HG03097 (cell line): ENCODE measurements around the gene WDR35.
"Not testable (repeated sequence)": the region's sequence is repeated elsewhere in the genome, so short reads cannot be mapped to it uniquely, and the experiment has no call there.

ENCODE experiments used
- ATAC-seq: cut with Tn5 transposase; IDR thresholded peaks from one replicate; pipeline ENCODE4 v1.9.1; 2021; ENCODE audit not compliant: unreplicated experiment, low FRiP score

WDR35 gene

DNA sequence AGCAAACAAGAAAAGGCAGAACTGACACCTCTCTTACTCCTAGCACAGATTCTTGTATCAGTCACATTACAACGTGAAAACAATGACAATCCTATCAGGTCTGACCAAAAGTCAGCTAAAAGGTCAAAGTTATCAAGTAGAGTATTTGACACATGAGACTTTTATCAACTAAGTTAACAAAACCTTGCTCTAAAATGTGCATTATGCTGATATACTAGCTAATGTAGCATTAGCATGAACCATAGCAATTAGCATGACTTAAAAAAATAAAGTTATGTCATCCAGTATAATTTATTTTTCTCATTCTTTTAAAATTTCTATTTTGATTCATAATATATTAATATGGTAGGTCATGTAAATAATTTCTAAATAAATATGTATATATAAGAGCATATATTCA, 46.7 kb downstream of the WDR35 start:
- no peak for ATAC-seq

DNA sequence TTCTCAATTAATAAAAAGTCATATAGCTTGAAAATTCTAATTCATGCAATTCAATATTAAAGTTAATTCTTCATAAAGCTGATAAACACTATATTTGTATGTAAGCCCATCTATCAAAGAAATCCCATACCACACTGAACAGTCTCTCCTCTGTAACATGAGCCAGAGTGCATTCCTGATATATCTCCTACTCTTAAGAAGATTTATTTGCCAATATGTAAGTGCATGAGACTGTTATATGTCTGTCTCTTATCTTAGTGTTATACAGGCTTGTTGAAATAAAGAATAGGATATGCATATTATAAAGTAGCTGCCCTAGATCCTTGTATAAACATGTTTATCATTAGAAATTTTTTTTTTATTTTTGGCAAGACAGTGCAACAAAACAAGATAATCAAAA, 47.7 kb downstream of the WDR35 start:
- ATAC-seq: no peak

DNA sequence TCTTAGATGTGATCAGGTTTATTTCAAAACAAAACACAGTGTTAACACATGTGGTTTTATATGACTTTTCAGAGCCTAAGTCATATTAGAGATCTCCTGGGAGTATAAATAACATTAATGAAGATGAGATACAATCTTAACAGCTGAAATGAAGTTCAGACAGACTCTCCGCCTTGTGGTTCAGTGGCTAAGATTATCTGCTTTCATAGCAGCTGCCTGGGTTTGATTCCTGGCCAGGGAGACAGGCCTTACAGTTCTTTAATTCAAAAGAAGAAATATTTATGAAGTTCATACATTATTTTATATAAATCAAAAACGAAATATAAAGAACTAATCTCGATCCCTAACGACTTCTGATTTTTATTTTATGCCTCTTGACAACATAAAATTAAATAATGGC, 52.9 kb downstream of the WDR35 start:
- ATAC-seq: no peak

DNA sequence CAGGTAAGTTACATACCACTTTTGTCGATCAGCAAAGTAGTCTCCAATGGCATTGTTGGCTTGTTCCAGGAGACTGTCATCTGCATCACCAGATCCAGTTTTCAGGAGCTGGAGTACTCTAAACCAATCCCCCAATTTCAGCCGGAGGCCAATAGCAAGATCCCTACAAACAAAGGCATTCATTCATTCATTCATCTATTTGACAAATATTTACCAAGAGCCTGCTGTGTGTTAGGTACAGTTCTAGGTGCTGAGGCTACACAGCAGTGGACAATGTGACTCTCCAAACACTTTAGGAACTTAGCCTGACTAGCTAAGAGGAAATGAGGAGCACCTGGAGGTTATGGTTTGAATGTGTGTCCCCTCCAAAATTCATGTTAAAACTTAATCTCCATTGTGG, 53.7 kb downstream of the WDR35 start:
- no peak for ATAC-seq

DNA sequence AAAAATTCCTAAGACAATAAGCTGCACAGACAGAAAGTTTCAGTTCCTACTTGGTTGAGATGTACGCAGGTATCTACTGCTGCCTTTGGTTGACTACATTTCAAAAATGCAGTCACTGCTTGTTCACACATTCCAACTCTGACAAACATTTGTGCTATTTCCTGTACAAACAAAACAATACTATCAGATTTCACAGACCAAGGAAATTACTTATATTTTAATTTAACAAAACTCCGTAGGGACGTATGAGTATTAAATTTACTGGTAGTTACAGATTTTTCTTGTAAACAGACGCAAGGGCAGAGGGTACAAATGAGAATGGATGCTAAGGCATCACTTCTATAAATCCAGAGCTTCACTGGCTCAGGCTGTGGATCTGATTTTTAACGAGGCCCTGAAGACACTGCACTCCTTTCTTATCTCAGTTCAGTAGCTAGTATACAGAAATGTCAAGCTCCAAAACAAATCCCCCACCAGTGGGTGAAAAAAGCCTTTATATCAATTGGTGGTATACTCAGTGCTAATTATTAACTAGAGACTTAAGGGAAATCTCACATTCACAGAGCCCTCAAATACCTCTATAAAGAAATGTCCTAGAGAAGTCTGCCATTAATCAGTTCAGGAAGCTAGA, 56.4 kb downstream of the WDR35 start:
- peak; percentile 76 for ATAC-seq

DNA sequence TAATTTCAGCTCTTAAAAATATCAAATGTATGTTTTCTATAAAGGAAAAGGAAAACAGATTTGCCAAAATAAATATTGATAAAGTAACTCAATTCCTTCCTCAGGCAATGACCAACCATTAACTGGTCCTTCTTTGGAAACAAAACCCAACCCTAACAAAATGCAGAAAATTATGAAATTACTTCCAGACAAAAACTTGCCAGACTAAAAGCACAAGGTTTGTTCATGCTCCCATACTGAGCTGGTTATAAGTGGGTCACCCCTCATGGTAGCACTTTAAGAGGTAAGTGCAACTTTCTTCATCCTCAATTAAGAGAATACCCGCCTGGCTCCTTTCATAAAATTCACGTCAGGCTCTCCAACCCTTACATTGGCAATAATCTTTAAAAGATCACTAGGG, 57.0 kb downstream of the WDR35 start:
- ATAC-seq: peak; percentile 22

DNA sequence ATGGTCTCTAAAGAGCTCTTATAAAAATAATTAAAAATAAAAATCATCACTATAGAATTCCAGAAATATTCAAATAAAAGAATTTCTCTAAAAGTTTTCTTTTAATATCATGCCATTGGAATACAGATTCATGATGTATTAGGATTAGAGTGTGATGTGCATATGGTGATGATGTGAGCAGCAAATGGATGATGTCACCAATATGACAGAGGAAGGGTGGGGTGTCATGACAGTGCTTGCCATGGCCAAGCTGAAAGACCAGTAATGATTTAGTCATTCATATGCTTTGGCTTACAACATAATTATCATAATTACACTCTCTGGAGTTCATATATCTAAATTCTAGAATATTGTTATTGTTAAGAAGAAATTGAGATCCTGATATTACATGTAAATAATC, 60.7 kb downstream of the WDR35 start:
- no peak for ATAC-seq

DNA sequence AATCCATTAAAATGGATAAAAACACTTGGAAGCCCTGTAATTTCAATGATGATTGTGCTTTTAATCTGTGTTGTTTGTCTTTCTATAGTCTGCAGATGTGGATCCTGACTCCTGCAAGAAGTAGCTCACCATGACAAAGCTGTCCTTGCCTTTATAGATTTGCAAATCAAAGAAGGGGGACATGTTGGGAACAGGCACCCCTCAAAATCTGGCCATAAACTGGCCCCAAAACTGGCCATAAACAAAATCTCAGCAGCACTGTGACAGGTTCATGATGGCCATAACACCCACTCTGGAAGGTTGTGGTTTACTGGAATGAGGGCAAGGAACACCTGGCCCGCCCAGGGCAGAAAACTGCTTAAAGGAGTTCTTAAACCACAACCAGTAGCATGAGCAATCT, 62.1 kb downstream of the WDR35 start:
- ATAC-seq: not testable (repeated sequence)

DNA sequence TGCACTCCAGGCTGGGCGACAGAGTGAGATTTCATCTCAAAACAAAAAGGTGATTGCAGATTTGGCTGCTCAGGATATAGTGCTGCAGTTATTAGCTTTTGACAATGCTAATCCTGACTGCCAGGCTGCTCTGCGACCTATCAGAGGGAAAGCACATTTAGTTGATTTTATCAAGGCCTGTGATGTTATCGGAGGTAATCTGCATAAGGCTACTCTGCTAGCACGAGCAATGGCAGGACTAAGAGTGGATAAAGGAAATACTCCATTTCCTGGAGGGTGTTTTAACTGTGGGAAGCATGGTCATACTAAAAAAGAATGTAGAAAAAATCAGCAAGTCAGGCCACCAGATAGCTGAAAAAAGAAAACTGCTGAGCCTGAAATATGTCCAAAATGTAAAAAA, 65.4 kb downstream of the WDR35 start:
- not testable (repeated sequence) for ATAC-seq

DNA sequence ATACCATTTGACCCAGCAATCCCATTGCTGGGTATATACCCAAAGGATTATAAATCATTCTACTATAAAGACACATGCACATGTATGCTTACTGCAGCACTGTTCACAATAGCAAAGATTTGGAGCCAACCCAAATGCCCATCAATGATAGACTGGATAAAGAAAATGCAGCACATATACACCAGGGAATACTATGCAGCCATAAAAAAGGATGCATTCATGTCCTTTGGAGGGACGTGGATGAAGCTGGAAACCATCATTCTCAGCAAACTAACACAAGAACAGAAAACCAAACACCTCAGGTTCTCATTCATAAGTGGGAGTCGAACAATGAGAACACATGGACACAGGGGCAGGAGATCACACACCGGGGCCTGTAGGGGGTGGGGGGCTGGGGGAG, 67.7 kb downstream of the WDR35 start:
- ATAC-seq: not testable (repeated sequence)

DNA sequence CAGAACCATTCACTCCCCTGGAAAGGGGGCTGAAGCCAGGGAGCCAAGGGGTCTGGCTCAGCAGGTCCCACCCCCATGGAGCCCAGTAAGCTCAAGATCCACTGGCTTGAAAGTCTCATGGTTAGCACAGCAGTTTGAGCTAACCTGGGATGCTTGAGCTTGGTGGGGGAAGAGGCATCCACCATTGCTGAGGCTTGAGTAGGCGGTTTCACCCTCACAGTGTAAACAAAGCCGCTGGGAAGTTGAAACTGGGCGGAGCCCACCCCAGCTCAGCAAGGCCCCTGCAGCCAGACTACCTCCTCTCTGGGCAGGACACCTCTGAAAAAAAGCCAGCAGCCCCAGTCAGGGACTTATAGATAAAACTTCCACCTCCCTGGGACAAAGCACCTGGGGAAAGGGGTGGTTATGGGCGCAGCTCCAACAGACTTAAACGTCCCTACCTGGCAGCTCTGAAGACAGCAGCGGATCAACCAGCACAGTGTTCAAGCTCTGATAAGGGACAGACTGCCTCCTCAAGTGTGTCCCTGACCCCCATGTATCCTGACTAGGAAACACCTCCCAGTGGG, 73.4 kb downstream of the WDR35 start:
- ATAC-seq: no peak

DNA sequence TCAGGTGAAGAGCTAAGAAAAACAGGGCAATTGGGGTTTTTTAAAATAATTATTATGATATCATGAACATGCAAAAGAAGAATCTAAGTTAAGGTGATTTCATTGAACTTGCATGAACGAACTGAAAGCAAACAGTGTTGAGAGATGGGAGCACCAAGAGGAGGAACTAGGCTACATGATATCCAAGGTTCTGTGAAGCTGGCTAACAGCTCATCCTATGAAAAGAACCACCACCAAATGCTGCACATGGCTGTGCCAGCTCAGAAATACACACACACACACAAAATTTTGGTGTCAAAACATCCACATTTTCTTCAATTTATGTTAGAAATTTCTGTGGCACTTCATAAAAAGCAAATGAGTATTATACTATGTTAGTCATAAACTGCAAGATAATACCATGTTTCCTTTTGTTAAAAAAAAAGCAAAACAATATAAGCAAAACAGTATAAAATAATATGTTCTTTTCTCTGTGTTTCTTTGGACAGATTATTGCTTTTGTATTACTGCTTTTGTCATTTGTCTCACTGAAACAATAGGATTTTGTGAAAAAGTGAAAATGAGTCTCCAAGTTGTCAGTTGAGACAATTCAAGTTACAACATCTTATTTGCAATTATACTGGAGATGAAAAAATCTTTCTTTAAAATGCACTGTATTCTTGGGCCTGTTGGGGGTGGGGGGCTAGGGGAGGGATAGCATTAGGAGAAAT, 75.5 kb downstream of the WDR35 start:
- ATAC-seq: no peak

DNA sequence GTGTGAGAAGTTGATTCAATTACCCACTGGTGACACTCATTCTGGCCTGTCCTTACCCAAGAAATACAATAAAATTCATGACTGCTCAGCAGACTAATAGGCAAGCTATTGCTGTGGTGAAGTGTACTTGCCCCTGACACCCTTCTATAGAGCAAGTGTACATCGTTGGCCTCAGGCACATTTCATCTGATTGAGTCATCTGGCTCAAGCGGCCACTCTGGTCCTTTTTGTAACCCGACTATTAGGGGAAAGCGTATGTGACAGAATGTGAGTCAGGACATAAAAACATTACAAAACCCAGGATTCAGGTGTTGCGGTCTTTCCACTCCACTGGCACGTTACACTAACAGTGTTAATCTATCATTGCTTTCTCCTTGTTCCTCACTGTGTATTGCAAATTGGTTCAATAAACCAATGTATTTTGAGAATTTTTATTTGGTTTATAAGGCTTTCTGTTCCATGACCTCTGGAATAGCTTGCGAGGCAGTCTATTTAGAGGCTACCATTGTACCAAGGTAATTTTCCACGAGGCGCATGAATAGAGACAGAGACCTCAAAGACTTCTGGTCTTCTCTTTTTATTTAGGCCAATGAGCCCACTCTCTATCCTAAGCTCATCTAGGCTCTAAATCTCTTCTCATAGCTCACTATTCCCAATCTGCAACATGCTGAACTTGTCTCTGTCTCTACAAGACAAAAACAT, 77.9 kb downstream of the WDR35 start:
- ATAC-seq: no peak

DNA sequence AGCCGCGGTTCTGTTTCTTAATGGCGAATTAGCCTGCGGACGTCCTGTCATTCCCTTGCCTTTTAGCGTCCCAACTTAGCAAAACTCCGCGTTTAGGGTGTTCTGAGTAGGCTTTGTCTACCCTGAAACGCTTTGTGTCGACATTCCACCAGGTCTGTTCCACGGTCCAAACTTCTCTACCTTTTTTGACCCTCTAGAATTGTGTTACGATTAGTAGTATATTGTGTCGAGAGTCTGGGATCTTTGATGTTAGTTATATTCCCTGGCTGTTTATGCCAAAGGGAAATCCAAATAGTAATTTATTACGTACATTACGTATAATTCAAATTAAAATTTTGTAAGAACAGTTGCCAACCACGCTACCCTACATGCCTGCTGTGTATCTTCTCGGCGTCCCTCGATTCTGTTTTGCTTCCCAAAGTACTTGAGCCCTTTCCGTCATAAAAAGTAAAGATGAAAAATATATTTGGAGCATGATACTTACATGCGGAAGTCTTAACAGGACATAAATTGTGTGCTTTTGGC, 87.6 kb downstream of the WDR35 start:
- no peak for ATAC-seq

DNA sequence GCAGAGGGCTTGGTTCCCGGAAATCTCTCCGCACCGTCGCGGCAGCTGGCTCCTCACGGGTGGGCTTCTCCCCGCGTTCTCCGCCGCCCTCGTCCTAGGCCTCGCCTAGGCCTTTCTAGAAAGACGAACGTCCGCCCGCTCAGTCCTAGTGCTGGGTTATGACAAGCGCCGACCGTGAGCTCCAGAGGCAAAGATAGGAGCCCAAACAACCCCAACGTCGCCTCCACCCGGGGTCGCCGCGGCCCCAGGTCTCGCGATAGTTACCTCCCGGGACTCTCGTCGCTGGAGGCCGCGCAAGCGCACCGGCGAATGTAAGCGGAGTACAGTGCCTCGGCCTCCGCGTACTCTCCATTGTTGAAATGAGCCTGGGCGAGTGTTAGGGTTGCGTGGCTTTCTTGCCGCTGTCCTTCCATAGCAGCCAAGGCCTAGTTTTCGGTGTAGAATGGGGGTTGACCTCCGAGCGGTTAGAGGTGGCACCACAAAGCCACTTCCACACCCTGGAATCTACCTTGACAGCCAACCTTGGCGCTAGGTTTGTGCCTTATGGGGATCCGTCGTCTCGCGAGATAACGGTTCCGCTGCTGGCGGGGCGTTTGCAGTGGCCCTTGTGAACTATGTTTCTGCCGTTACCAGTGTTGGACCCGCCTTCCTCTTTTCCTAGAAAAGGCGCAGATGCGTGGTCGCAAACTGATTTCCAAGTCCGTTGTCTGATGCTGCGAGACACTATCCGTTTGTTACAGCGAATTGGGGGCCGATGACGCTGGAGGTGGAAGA, 88.3 kb downstream of the WDR35 start, which contains the start of gene TTC32:
Gene TTC32 (minus strand): TSS at position 542 of the 774 bp plus-strand sequence. CDS start 129 bp downstream, at position 413.
- ATAC-seq: peak; percentile 89

DNA sequence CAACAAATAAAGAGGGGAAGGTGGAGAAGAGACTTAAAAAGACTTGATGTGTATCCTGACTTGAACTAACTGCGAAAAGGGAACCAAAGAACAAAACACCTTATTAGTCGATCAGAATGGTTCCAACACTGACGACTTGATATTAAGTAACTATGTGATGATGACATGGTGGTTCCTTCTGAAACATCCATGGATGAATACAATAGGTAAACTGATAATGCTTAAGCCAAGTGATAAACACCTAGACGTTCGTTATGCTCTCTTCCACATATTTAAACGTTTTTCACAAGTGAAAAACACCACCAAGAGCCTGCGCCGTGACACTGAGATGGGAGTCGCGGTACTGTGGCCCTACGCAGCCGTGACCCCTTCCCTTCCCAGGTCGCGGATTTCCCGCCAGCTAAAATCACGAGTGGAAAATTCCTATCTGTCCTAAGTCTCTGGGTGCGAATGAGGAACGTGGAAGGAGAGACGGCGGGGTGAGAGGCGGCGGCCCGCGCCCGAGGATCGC, 88.9 kb downstream of the WDR35 start:
- peak; percentile 14 for ATAC-seq

DNA sequence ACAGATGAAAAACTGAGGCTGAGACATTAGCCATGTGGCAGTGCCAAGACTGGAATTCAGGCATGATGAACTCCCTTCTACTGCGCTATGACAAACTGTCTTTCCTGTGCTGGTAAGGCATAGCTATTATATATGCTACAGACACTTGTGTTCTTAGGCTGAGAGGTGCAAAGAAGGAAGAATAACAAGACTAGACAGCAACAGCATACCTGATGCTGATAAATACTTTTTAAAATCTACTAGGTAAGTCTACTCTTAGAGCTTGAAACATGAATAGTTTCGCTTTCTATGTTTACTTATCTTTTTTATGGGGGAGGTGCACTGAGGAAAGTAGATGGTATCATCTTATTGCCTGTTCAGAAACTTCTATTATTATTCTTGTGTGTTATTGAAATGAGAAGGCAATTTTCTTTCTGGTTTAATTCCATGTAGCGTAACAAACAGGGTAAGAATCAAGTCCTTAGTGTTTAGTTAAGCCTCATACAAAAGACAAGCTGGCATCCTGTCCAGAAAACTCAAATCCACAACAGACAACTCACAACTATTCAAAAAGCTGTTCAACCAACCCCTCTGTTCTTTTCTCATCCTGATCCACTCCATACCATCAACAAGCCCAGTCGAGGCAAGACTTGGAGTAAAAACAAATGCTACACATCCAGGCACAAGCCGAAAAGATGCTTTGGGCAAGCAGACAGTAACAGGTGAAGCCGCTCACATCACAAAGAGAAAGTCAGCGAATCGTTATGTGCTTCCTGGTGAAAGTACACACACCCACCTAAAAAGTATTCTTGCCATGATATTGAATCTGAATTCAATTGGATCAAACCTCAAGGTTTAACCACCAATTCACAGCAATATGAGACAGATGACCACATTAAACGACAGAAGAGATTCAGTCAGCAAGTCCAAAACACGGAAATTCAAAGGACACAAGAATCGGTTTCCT, 89.6 kb downstream of the WDR35 start:
- ATAC-seq: no peak

DNA sequence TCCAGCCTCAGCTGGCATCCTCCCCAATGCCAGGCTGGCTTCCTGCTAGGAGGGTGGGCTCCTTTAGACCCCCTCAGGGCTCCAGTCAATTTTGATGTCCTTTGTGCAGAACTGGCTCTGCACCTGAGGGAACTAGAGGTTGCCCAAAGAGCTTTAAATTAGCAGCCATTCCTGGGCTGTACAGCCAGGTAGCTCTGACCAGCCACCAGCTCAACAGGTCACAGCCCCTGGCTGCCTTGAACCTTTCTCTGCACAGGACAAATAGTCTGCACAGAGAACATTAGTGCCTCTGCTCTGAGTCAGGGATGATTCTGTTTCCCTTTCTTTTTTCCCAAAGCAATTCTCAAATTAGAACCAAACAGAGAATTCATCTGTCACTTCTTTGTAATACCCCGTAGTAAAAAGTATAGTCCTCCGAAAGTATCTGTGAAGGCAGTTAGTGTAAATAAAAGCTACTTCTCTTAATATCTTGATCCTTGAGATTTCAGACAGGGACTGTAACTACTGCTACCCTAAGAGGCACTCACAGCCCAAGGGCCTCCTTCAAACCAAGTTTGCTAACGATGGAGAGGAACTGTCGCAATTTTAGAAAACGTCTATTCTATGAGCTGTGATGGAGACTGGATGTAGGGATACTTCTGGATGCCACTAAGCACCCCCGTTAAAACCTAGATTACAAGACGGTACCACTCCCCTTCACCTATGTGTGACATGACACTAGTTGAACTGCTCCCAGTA, 91.1 kb downstream of the WDR35 start:
- ATAC-seq: no peak
